GM12892 (cell line): ENCODE results near the gene TMEM186.

ENCODE experiments used
- POLR2A ChIP-seq: IDR thresholded peaks from 2 replicates; pipeline ENCODE4 v1.6.1; 2011; ENCODE audit warnings: low read depth, low read length, control low read depth
- POLR2AphosphoS5 ChIP-seq: IDR thresholded peaks from 2 replicates; pipeline ENCODE4 v1.6.1; 2011; ENCODE audit warnings: low read depth, low read length, control low read depth
- TAF1 ChIP-seq: IDR thresholded peaks from 2 replicates; pipeline ENCODE4 v1.6.1; 2011; ENCODE audit warnings: low read depth, mild to moderate bottlenecking, control low read depth, low read length, borderline replicate concordance

- TF ChIP-seq POLR2A (no peak), POLR2AphosphoS5 (no peak), TAF1 (no peak)
Measured at GRCh38 chr16:8756755-8757154, 40.7 kb downstream of the TMEM186 start.
